Heart left ventricle (tissue), 16 donors: ENCODE results near the gene CHD5. TPM values are rescaled to one million over a fixed set of nuclear protein-coding genes. Genes with fewer than 3 reads are reported as not detected.

ENCODE experiments used
- ATAC-seq, 4 donors: fragments of 200-7000 bp; cut with Tn5 transposase; one replicate each; pipeline ENCODE4 v1.9.1; 2020 to 2022; ENCODE audit warnings: moderate library complexity in 4 of 4, mild to moderate bottlenecking in 3 of 4, moderate number of reproducible peaks in 1 of 4
- DNase-seq, 5 donors: peaks; one replicate each; pipeline ENCODE4 v3.0.0-alpha.2; 2020
- H3K27ac ChIP-seq, 12 donors: fragments of 200-600 bp; sonication (generic) in 4 of 12; one replicate each; pipeline versions ENCODE4 v1.5.0 to v1.8.0; 2016 to 2022; ENCODE audit warnings: mild to moderate bottlenecking in 2 of 12
- H3K27me3 ChIP-seq, 9 donors: fragments of 200-600 bp; sonication (generic) in 2 of 9; one replicate each; pipeline versions ENCODE4 v1.5.1 to v1.8.0; 2016 to 2022; ENCODE audit warnings: mild to moderate bottlenecking in 3 of 9
- H3K36me3 ChIP-seq, 9 donors: fragments of 200-600 bp; sonication (generic) in 2 of 9; one replicate each; pipeline versions ENCODE4 v1.5.0 to v1.8.0; 2018 to 2022; ENCODE audit warnings: mild to moderate bottlenecking in 2 of 9
- H3K4me1 ChIP-seq, 12 donors: fragments of 200-600 bp; sonication (generic) in 4 of 12; one replicate each; pipeline versions ENCODE4 v1.5.0 to v1.8.0; 2016 to 2022; ENCODE audit warnings: mild to moderate bottlenecking in 3 of 12
- H3K4me3 ChIP-seq, 12 donors: fragments of 200-600 bp; sonication (generic) in 4 of 12; one replicate each; pipeline versions ENCODE4 v1.5.0 to v1.8.0; 2017 to 2022; ENCODE audit warnings: mild to moderate bottlenecking in 9 of 12, moderate library complexity in 4 of 12
- H3K9me3 ChIP-seq, 12 donors: fragments of 200-600 bp; sonication (generic) in 4 of 12; one replicate each; pipeline versions ENCODE4 v1.5.0 to v1.8.0; 2016 to 2022; ENCODE audit warnings: mild to moderate bottlenecking in 1 of 12
- CTCF ChIP-seq, 12 donors: fragments of 200-600 bp; sonication (generic) in 4 of 12; IDR thresholded peaks; one replicate each; pipeline versions ENCODE4 v1.5.0 to v1.8.0; 2018 to 2022; ENCODE audit warnings: antibody characterized with exemption in 12 of 12, mild to moderate bottlenecking in 5 of 12
- POLR2A ChIP-seq, 2 donors: fragments of 450-650 bp; IDR thresholded peaks; one replicate each; pipeline ENCODE4 v1.6.1; 2017; ENCODE audit warnings: antibody characterized with exemption in 2 of 2, mild to moderate bottlenecking in 2 of 2, moderate library complexity in 2 of 2
- WGBS, 4 donors: extraction: QIAGEN DNeasy Blood & Tissue Kit in 2 of 4; methylation state at CpG; one replicate each; pipeline versions ENCODE4 v1.1.5 to v1.1.7; 2013 to 2018; 5-methylcytosine and 5-hydroxymethylcytosine counted together
- intact Hi-C, 10 donors: fragments of 100-400 bp; cut with DNase I; formaldehyde crosslinking; loops; one replicate each; pipeline versions ENCODE4 v1.11.1 to v1.14.2; 2022
- polyA plus RNA-seq, 2 donors: library from polyadenylated mRNA; stranded (reverse); fragments of 200-250 nt; gene quantifications; one replicate each; pipeline ENCODE4 v1.2.3, GENCODE V29; 2013
- total RNA-seq, 9 donors: library from RNA; depleted of rRNA in 2 of 9; stranded (reverse); fragments of >200 nt in 2 of 9; fragmentation: NEBNext Ultra II Directional in 3 of 9; extraction: Animal tissue kit (Norgen Biotek cat#: 25700) in 3 of 9; gene quantifications; one replicate each; pipeline versions ENCODE4 v1.1.0 to v1.2.4, GENCODE V29; 2016 to 2023
- donor health status: ischemic (EF 13 %, LVEDD 7.1; RV severe dilation, severe dysfunction).
- donor health status: healthy with polysubstance abuse.
- donor health status: DM: no; HTN: yes; CAD: no.
- donor health status: DM: no; HTN: no; CAD: no.
- donor health status: ischemic (EF 25% LVEDD 6.9; RV normal size, moderate dysfunction).
- donor health status: ischemic (EF 25% LVEDD 5.7; RV mildly dilated, moderate dysfunction).
- donor health status: healthy.
- donor health status: DM: yes; HTN: yes; CAD: no.
- donor health status: ischemic (EF 35%, LVEDD 5.7; RV mildly dilated, moderate dysfunction).
- donor health status: nonischemic (EF 11% LVEDD 7.7; RV severe dilation, severe dysfunction).
- donor health status: DM: yes; HTN: yes; CAD: no.
- donor health status: PGD.
- donor health status: ischemic (EF 29% LVEDD 5.4; RV normal size, mild dysfunction).
- donor health status: nonischemic (EF 23%, LVEDD 6.1; RV moderate dilation, normal function).

Gene CHD5
- total and polyA plus RNA-seq, 11 donors = 0.07 to 1.3 (median 0.22) TPM; not detected in 2

- DNase-seq (no peak), ATAC-seq (no peak)
- H3K4me1 ChIP-seq = peaks cover 1 to 19% (median 7%) of the 10 kb centered on the region in 12 donors
- H3K36me3 ChIP-seq = peaks cover 0 to 45% (median 37%) of the 10 kb centered on the region in 9 donors
- H3K9me3 ChIP-seq = no peaks in the 10 kb centered on the region
- no peak overlapping the region for H3K4me3 ChIP-seq
- H3K27me3 ChIP-seq = peaks cover under 1 to 20% (median 4%) of the 10 kb centered on the region in 9 donors
- no peak overlapping the region for H3K27ac ChIP-seq
- WGBS, 4 donors = 77 to 83% (median 79%) methylated on average over 13 of the region's 13 CpGs
- intact Hi-C loops = loop anchor here in 3 of 10 donors (5.0 kb wide), 2 partner anchors 127 to 132 kb away; no protein-coding TSS in a partner anchor
- no peak for TF ChIP-seq POLR2A (IDR thresholded peaks at IDR 0.05)
- no peak for TF ChIP-seq CTCF (IDR thresholded peaks at IDR 0.05)
These were observed 4.1 kb upstream of the CHD5 start for GRCh38 chr1:6184083-6184783.

- ATAC-seq (no peak), DNase-seq (no peak)
- no peak overlapping the region for H3K27ac ChIP-seq
- H3K27me3 ChIP-seq = peaks cover 4 to 27% (median 11%) of the 10 kb centered on the region in 9 donors
- TF ChIP-seq POLR2A (IDR thresholded peaks at IDR 0.05) = no peak
- no peak for TF ChIP-seq CTCF (IDR thresholded peaks at IDR 0.05)
- WGBS, 4 donors = 48 to 55% (median 53%) methylated on average over 6 of the region's 6 CpGs
- intact Hi-C loops = loop anchor here in 3 of 10 donors (5.0 kb wide), 2 partner anchors 126 to 131 kb away; no protein-coding TSS in a partner anchor
- no peaks in the 10 kb centered on the region for H3K9me3 ChIP-seq
- H3K4me3 ChIP-seq = no peak overlapping the region
- peaks cover 5 to 26% (median 13%) of the 10 kb centered on the region in 12 donors for H3K4me1 ChIP-seq
- peaks cover 0 to 38% (median 30%) of the 10 kb centered on the region in 9 donors for H3K36me3 ChIP-seq
These were observed 3.4 kb upstream of the CHD5 start for GRCh38 chr1:6183520-6183989.

- peaks cover 15 to 49% (median 32%) of the 10 kb centered on the region in 9 donors for H3K27me3 ChIP-seq
- no peak overlapping the region for H3K27ac ChIP-seq
- no peaks in the 10 kb centered on the region for H3K9me3 ChIP-seq
- ATAC-seq (peak in 2 of 4 donors; percentile 12 to 15), DNase-seq (no peak)
- intact Hi-C loops = loop anchor here in 3 of 10 donors (5.0 kb wide), 2 partner anchors 124 to 129 kb away; no protein-coding TSS in a partner anchor
- 17 to 40% (median 22%) methylated on average over 9 to 10 of the region's 10 CpGs for WGBS, 4 donors
- no peak overlapping the region for H3K4me3 ChIP-seq
- peaks cover 5 to 30% (median 14%) of the 10 kb centered on the region in 12 donors for H3K4me1 ChIP-seq
- TF ChIP-seq CTCF (IDR thresholded peaks at IDR 0.05) (peak in 1 of 12 donors; percentile 7), POLR2A (IDR thresholded peaks at IDR 0.05) (no peak)
- peaks cover 0 to 18% (median 11%) of the 10 kb centered on the region in 9 donors for H3K36me3 ChIP-seq
These were observed 1.2 kb upstream of the CHD5 start for GRCh38 chr1:6181347-6181770.

GRCh38 chr1:6180707-6181311, 688 bp upstream of the CHD5 start:
- no peak for TF ChIP-seq CTCF (IDR thresholded peaks at IDR 0.05)
- no peak for TF ChIP-seq POLR2A (IDR thresholded peaks at IDR 0.05)
- peaks cover 0 to 15% (median 8%) of the 10 kb centered on the region in 9 donors for H3K36me3 ChIP-seq
- H3K27ac ChIP-seq = no peak overlapping the region
- no peaks in the 10 kb centered on the region for H3K9me3 ChIP-seq
- ATAC-seq (no peak), DNase-seq (no peak)
- WGBS, 4 donors = 5 to 16% (median 6%) methylated on average over 17 to 36 of the region's 36 CpGs
- intact Hi-C loops = loop anchor here in 3 of 10 donors (5.0 kb wide), 2 partner anchors 124 to 129 kb away; no protein-coding TSS in a partner anchor
- peaks cover 17 to 52% (median 34%) of the 10 kb centered on the region in 9 donors for H3K27me3 ChIP-seq
- peaks cover 5 to 30% (median 14%) of the 10 kb centered on the region in 12 donors for H3K4me1 ChIP-seq
- peak overlapping the region in 1 of 12 donors; percentile 41 for H3K4me3 ChIP-seq
